ENCODE results near the gene CCL21.

Gene CCL21

GRCh38 chr9:34734720-34735119, 24.8 kb upstream of the CCL21 start:
- TF ChIP-seq CTCF (IDR thresholded peaks at IDR 0.05) = no peak

- no peak for TF ChIP-seq CTCF (IDR thresholded peaks at IDR 0.05)
These were observed 22.9 kb upstream of the CCL21 start for GRCh38 chr9:34732886-34733285.

GRCh38 chr9:34732478-34732877, 22.5 kb upstream of the CCL21 start:
- no peak for TF ChIP-seq CTCF (IDR thresholded peaks at IDR 0.05)

GRCh38 chr9:34723141-34723540, 13.2 kb upstream of the CCL21 start:
- TF ChIP-seq CTCF (IDR thresholded peaks at IDR 0.05) = no peak

GRCh38 chr9:34719021-34719768, 9.3 kb upstream of the CCL21 start:
- TF ChIP-seq CTCF (IDR thresholded peaks at IDR 0.05) = no peak

GRCh38 chr9:34717996-34718614, 8.2 kb upstream of the CCL21 start:
- TF ChIP-seq CTCF (IDR thresholded peaks at IDR 0.05) = no peak

GRCh38 chr9:34716711-34717110, 6.8 kb upstream of the CCL21 start:
- no peak for TF ChIP-seq CTCF (IDR thresholded peaks at IDR 0.05)
